DOHH2 (cell line): ENCODE measurements around the gene WDFY2.

Source experiments
- H3F3A ChIP-seq: fragments of 200-600 bp; sonication (generic), shearing (Covaris generic); 2 replicates; pipeline ENCODE4 v1.6.0; 2016; ENCODE audit warnings: antibody characterized with exemption, mild to moderate bottlenecking; ENCODE audit not compliant: control insufficient read depth, insufficient read depth
- H3K27ac ChIP-seq: fragments of 200-600 bp; sonication (generic); 2 replicates; pipeline ENCODE4 v1.5.1; 2014; ENCODE audit warnings: low read depth, mild to moderate bottlenecking, low read length, moderate library complexity
- H3K27me3 ChIP-seq: fragments of 200-600 bp; sonication (generic); 2 replicates; pipeline ENCODE4 v1.6.1; 2014; ENCODE audit warnings: mild to moderate bottlenecking, low read length, mixed read lengths; ENCODE audit not compliant: control insufficient read depth
- H3K36me3 ChIP-seq: fragments of 200-600 bp; sonication (generic); 2 replicates; pipeline ENCODE4 v1.6.1; 2014; ENCODE audit warnings: mild to moderate bottlenecking, low read length, moderate library complexity, mixed read lengths; ENCODE audit not compliant: control insufficient read depth
- H3K4me1 ChIP-seq: fragments of 200-600 bp; sonication (generic); 2 replicates; pipeline ENCODE4 v1.6.1; 2014; ENCODE audit warnings: mild to moderate bottlenecking, low read length, mixed read lengths; ENCODE audit not compliant: control insufficient read depth
- H3K4me2 ChIP-seq: fragments of 200-600 bp; sonication (generic); 2 replicates; pipeline ENCODE4 v1.6.0; 2014; ENCODE audit warnings: mild to moderate bottlenecking, low read length, moderate library complexity
- H3K4me3 ChIP-seq: fragments of 200-600 bp; sonication (generic); 2 replicates; pipeline ENCODE4 v1.5.1; 2014; ENCODE audit warnings: mild to moderate bottlenecking, low read length, mixed read lengths
- H3K79me2 ChIP-seq: fragments of 200-600 bp; sonication (generic); 2 replicates; pipeline ENCODE4 v1.6.1; 2014; ENCODE audit warnings: mild to moderate bottlenecking, low read length, mixed read lengths; ENCODE audit not compliant: control insufficient read depth
- H3K9me2 ChIP-seq: fragments of 200-600 bp; sonication (generic); replicated peaks from 2 replicates; pipeline ENCODE4 v1.6.1; 2014; ENCODE audit warnings: mild to moderate bottlenecking, low read length, mixed read lengths; ENCODE audit not compliant: control insufficient read depth
- H3K9me3 ChIP-seq: fragments of 200-600 bp; sonication (generic); 2 replicates; pipeline ENCODE4 v1.6.1; 2014; ENCODE audit warnings: antibody characterized with exemption, low read length, mixed read lengths; ENCODE audit not compliant: control insufficient read depth, insufficient read depth
- H4K20me1 ChIP-seq: fragments of 200-600 bp; sonication (generic); 2 replicates; pipeline ENCODE4 v1.6.0; 2014; ENCODE audit warnings: low read depth, mild to moderate bottlenecking, antibody characterized with exemption, low read length, moderate library complexity; ENCODE audit not compliant: control insufficient read depth, insufficient read depth
- CTCF ChIP-seq: fragments of 200-600 bp; sonication (generic); IDR thresholded peaks from one replicate; pipeline ENCODE4 v1.5.1; 2014; ENCODE audit warnings: antibody characterized with exemption, mild to moderate bottlenecking, low read depth, low read length; ENCODE audit not compliant: poor library complexity, severe bottlenecking
- EZH2phosphoT487 ChIP-seq: fragments of 200-600 bp; sonication (generic); IDR thresholded peaks from 2 replicates; pipeline ENCODE4 v1.6.1; 2017; ENCODE audit warnings: borderline replicate concordance, mild to moderate bottlenecking, antibody characterized with exemption, low read length, moderate library complexity, mixed read lengths

The WDFY2 gene

GRCh38 chr13:51556740-51557139 is 27.5 kb upstream of the WDFY2 start:
- TF ChIP-seq EZH2phosphoT487 = no peak
- TF ChIP-seq CTCF = no peak
- H3K4me3 ChIP-seq = no peak overlapping the region

GRCh38 chr13:51557438-51557837 is 26.8 kb upstream of the WDFY2 start:
- no peaks in the 10 kb centered on the region for H3K36me3 ChIP-seq
- H3K79me2 ChIP-seq = no peaks in the 10 kb centered on the region
- no peaks in the 10 kb centered on the region for H3K9me3 ChIP-seq
- no peak overlapping the region for H3K4me2 ChIP-seq
- H4K20me1 ChIP-seq = no peaks in the 10 kb centered on the region
- H3K4me3 ChIP-seq = no peak overlapping the region
- H3K9me2 ChIP-seq = no peaks in the 10 kb centered on the region
- TF ChIP-seq EZH2phosphoT487 = no peak
- TF ChIP-seq CTCF = no peak
- H3K4me1 ChIP-seq = peaks cover 13% of the 10 kb centered on the region
- no peaks in the 10 kb centered on the region for H3F3A ChIP-seq
- no peak overlapping the region for H3K27ac ChIP-seq
- peaks cover 3% of the 10 kb centered on the region; the same call in 1 of the 2 replicates for H3K27me3 ChIP-seq

More at GRCh38 chr13:51556740-51557139, 27.5 kb upstream of the WDFY2 start:
- Histone ChIP-seq H3K27me3 (peaks cover 4% of the 10 kb centered on the region; the same call in 1 of the 2 replicates), H3K36me3 (no peaks in the 10 kb centered on the region), H4K20me1 (no peaks in the 10 kb centered on the region), H3F3A (no peaks in the 10 kb centered on the region), H3K9me2 (no peaks in the 10 kb centered on the region), H3K9me3 (no peaks in the 10 kb centered on the region), H3K79me2 (no peaks in the 10 kb centered on the region), H3K27ac (no peak overlapping the region), H3K4me1 (peaks cover 6% of the 10 kb centered on the region), H3K4me2 (no peak overlapping the region)

GRCh38 chr13:51557875-51558612 is 26.2 kb upstream of the WDFY2 start:
- Histone ChIP-seq H4K20me1 (no peaks in the 10 kb centered on the region), H3F3A (no peaks in the 10 kb centered on the region), H3K9me2 (no peaks in the 10 kb centered on the region), H3K4me1 (peaks cover 14% of the 10 kb centered on the region), H3K4me2 (no peak overlapping the region), H3K36me3 (no peaks in the 10 kb centered on the region), H3K27me3 (no peaks in the 10 kb centered on the region), H3K4me3 (no peak overlapping the region), H3K79me2 (no peaks in the 10 kb centered on the region), H3K27ac (no peak overlapping the region), H3K9me3 (no peaks in the 10 kb centered on the region)
- no peak for TF ChIP-seq CTCF
- no peak for TF ChIP-seq EZH2phosphoT487
